Peyer's patch (tissue), 4 donors: ENCODE results near the gene GPR55. TPM values are rescaled to one million over a fixed set of nuclear protein-coding genes. Genes with fewer than 3 reads are reported as not detected.
A peak's percentile ranks its signal among the peaks of the same experiment; 100 is the strongest.

Experiments used
- DNase-seq, 3 donors: peaks; one replicate each; pipeline ENCODE4 v3.0.0-alpha.2; 2017 to 2019
- H3K27ac ChIP-seq, 4 donors: fragments of 200-600 bp; sonication (generic); one replicate each; pipeline ENCODE4 v1.5.1; 2016 to 2019
- H3K27me3 ChIP-seq, 2 donors: fragments of 200-600 bp; sonication (generic); one replicate each; pipeline ENCODE4 v1.5.1; 2019
- H3K36me3 ChIP-seq, 3 donors: fragments of 200-600 bp; sonication (generic); one replicate each; pipeline ENCODE4 v1.5.1; 2016 to 2019
- H3K4me1 ChIP-seq, 4 donors: fragments of 200-600 bp; sonication (generic); one replicate each; pipeline ENCODE4 v1.5.1; 2016 to 2019
- H3K4me3 ChIP-seq, 4 donors: fragments of 200-600 bp; sonication (generic); 1 replicate in 3 of 4; 2 replicates in 1 of 4; pipeline ENCODE4 v1.5.1; 2016 to 2019; ENCODE audit warnings: mild to moderate bottlenecking in 1 of 4
- H3K9me3 ChIP-seq, 4 donors: fragments of 200-600 bp; sonication (generic); one replicate each; pipeline ENCODE4 v1.5.1; 2016 to 2019; ENCODE audit warnings: mild to moderate bottlenecking in 1 of 4
- POLR2A ChIP-seq, 2 donors: fragments of 450-650 bp; IDR thresholded peaks; one replicate each; pipeline ENCODE4 v1.5.1; 2017; ENCODE audit warnings: antibody characterized with exemption in 2 of 2, mild to moderate bottlenecking in 2 of 2, moderate library complexity in 2 of 2
- total RNA-seq, 4 donors: library from RNA; depleted of rRNA; stranded (reverse); fragments of >200 nt; gene quantifications; one replicate each; pipeline ENCODE4 v1.1.0, GENCODE V29; 2016
- TF ChIP-seq, protein P1 (sequence below), 6 experiments: fragments of 450-650 bp in 4 of 6; fragments of 200-600 bp in 2 of 6; sonication (generic) in 1 of 6; IDR thresholded peaks; one replicate each; pipeline ENCODE4 v1.5.1; 2017 to 2019; ENCODE audit warnings: antibody characterized with exemption in 6 of 6, mild to moderate bottlenecking in 3 of 6, moderate library complexity in 1 of 6

Gene GPR55
- total RNA-seq, 4 donors from 2014 or later: 1.0 to 4.7 (median 3.2) TPM

DNA sequence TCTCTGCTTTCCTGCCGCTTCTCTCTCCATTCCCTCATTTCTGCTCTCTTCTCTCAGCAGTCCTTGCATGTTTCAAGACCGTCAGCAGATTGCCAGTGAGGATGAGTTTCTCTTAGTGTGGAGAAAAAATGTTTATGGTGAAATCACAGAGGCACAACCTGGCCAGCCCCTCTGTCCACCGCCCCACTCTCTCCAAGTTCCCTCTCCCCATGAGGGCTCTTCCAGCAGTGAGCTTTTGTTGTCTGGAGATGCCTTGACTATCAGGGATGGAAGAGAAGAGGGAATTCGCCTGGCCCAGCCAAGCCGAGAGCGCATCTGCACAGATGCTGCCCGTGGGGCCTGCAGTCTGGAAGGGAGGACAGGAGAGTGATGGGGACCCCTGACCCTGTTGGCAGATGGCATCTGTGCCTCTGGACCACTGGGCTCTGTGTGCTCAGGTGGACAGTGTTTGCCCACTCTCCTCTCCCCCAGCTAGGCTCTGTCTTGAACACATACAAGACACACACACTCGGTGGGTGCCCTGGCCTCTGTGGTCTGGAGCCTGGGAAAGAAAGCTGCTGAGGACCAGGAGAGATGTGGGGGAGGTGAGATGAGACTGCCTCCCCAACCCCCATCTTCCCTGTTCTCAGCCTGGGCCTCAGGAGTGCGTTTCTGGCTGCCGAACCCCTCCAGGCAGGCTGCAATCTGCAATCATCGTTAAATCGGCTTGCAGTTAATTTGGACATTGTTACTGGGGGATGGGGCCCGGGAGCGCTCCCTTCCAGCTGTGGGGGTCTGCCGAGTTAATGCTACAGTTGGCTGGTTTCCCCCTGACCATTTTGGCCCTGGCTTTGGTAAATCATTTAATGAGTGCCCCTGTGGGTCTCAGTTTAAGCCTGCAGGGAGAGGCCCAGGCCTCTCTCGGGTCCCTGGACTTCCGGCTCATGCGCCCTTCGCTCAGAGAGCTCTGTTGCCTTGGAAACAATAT is 55.8 kb downstream of the GPR55 start:
- TF ChIP-seq POLR2A (IDR thresholded peaks at IDR 0.05): no peak
- TF ChIP-seq, protein P1, sequence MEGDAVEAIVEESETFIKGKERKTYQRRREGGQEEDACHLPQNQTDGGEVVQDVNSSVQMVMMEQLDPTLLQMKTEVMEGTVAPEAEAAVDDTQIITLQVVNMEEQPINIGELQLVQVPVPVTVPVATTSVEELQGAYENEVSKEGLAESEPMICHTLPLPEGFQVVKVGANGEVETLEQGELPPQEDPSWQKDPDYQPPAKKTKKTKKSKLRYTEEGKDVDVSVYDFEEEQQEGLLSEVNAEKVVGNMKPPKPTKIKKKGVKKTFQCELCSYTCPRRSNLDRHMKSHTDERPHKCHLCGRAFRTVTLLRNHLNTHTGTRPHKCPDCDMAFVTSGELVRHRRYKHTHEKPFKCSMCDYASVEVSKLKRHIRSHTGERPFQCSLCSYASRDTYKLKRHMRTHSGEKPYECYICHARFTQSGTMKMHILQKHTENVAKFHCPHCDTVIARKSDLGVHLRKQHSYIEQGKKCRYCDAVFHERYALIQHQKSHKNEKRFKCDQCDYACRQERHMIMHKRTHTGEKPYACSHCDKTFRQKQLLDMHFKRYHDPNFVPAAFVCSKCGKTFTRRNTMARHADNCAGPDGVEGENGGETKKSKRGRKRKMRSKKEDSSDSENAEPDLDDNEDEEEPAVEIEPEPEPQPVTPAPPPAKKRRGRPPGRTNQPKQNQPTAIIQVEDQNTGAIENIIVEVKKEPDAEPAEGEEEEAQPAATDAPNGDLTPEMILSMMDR (IDR thresholded peaks at IDR 0.05): no peak
- Histone ChIP-seq H3K4me1 (peaks cover 1 to 86% (median 31%) of the 10 kb centered on the region in 4 donors), H3K27me3 (no peaks in the 10 kb centered on the region), H3K36me3 (peaks cover 0 to 5% (median 0%) of the 10 kb centered on the region in 3 donors), H3K27ac (peak overlapping the region in 3 of 4 donors; percentile 21 to 83 (median 38)), H3K9me3 (no peaks in the 10 kb centered on the region), H3K4me3 (no peak overlapping the region)
- DNase-seq: peak; percentile 13 to 42 (median 38)

- Histone ChIP-seq H3K4me1 (peaks cover 3 to 84% (median 30%) of the 10 kb centered on the region in 4 donors), H3K27me3 (no peaks in the 10 kb centered on the region), H3K27ac (peak overlapping the region in 2 of 4 donors; percentile 21 to 83), H3K4me3 (no peak overlapping the region), H3K9me3 (no peaks in the 10 kb centered on the region), H3K36me3 (peaks cover 0 to 1% (median 0%) of the 10 kb centered on the region in 3 donors)
- DNase-seq: no peak
- TF ChIP-seq POLR2A (IDR thresholded peaks at IDR 0.05): no peak
These were observed 56.7 kb downstream of the GPR55 start for GRCh38 chr2:230868161-230868946.

- peak; percentile 58 to 90 (median 83) for DNase-seq
These were observed 58.1 kb downstream of the GPR55 start for GRCh38 chr2:230866756-230867523.

DNA sequence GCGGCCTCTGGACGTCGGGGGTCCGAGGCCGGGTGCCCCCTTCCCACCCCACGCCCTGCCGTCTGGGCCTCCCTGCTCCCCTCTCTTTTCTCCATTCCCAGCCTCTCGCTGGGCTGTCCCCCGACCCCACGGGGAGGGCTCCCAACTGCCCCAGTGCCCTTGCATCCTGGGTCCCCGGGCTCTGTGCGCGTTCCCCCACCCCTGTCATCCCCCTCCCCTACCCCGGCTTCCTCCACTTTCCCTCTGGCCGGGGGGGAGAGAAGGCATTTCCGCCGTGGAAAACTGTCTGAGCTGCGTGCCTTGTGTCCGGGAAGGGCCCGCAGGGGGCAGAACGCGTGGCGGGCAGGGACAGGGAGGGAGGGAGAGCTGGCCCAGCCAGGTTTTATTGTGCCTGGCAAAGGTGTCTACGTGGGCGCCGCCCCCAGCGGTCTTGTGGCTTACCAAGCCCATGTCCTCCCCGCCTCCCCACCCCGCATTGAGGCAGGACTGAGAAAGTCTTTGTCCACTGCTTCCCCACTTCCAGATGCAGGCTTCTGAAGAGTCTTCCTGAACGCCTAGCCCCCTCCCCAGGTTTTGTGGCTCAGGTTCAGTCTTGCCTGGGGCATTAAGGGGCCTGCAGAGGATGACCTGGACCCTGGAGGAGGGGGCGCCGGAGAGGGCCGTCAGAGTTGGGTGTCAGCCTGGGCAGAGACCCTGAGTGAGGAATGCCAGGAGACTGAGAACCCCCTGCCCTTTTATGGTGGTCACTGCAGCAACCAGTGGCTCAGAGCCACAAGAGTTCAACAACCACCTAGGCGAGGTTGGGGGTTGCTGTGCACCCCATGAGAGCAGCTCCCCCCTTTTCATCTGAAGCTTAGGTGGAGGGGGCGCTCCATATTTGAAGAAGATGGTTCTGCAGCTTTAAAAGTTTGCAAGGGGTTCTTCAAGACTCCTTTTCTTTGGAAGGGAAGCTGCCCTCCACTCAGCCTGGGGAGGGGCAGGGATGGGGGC is 59.0 kb downstream of the GPR55 start:
- no peaks in the 10 kb centered on the region for H3K27me3 ChIP-seq
- H3K36me3 ChIP-seq: no peaks in the 10 kb centered on the region
- peak overlapping the region; percentile 77 to 93 (median 84) for H3K27ac ChIP-seq
- peaks cover 3 to 61% (median 19%) of the 10 kb centered on the region in 4 donors for H3K4me1 ChIP-seq
- H3K9me3 ChIP-seq: no peaks in the 10 kb centered on the region
- DNase-seq: peak; percentile 61 to 89 (median 86)
- TF ChIP-seq, protein P1 (IDR thresholded peaks at IDR 0.05): peak in 4 of 6 experiments; percentile 8 to 40 (median 30)
- TF ChIP-seq POLR2A (IDR thresholded peaks at IDR 0.05): peak in 1 of 2 donors; percentile 53
- peak overlapping the region; percentile 72 to 90 (median 82) for H3K4me3 ChIP-seq

More at GRCh38 chr2:230866756-230867523, 58.1 kb downstream of the GPR55 start:
- peak overlapping the region; percentile 23 to 93 (median 80) for H3K27ac ChIP-seq
- no peaks in the 10 kb centered on the region for H3K36me3 ChIP-seq
- TF ChIP-seq, protein P1 (IDR thresholded peaks at IDR 0.05): peak in 1 of 6 experiments; percentile 40
- no peak for TF ChIP-seq POLR2A (IDR thresholded peaks at IDR 0.05)
- H3K9me3 ChIP-seq: no peaks in the 10 kb centered on the region
- peak overlapping the region in 2 of 4 donors; percentile 80 to 84 for H3K4me3 ChIP-seq
- H3K27me3 ChIP-seq: no peaks in the 10 kb centered on the region
- peaks cover 3 to 70% (median 20%) of the 10 kb centered on the region in 4 donors for H3K4me1 ChIP-seq

DNA sequence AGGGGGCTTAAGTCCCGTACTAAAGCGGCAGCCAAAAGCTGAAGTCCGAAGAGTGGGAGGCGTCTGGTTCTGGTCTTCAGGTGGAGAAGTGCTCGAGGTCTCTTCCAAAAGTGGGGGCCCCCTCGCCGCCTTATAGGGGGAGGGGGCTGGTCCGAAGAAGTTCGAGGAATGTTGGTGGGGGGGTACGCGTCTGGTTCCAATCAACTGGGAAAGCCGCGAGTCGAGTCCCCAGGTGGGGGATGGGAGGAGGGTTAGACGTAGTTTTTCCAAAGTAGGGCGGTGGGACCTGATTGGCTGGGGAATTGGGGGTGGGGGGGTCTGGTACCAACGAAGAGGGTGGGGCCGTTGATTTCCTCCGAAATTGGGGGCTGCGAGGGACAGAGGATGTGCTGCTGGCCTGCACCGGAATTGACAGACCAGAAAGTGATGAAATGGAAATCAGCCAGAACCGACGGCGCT is 59.7 kb downstream of the GPR55 start:
- Histone ChIP-seq H3K27me3 (no peaks in the 10 kb centered on the region), H3K4me3 (peak overlapping the region; percentile 72 to 90 (median 82)), H3K27ac (peak overlapping the region; percentile 77 to 93 (median 84)), H3K9me3 (no peaks in the 10 kb centered on the region), H3K4me1 (peaks cover 3 to 54% (median 19%) of the 10 kb centered on the region in 4 donors), H3K36me3 (no peaks in the 10 kb centered on the region)
- TF ChIP-seq, protein P1 (IDR thresholded peaks at IDR 0.05): no peak
- no peak for TF ChIP-seq POLR2A (IDR thresholded peaks at IDR 0.05)
- peak in 1 of 3 donors; percentile 56 for DNase-seq
